NOMO-1 treated with dmso at 0.1 percent for 144 hours (cell line): Measurements from ENCODE around the gene AUP1.
A peak's percentile ranks its signal among the peaks of the same experiment; 100 is the strongest.

Source experiments
- DNase-seq: peaks from one replicate; lab custom pipeline; 2025; ENCODE audit not compliant: unreplicated experiment; lab: John Stamatoyannopoulos, UW

The AUP1 gene

GRCh38 chr2:74514368-74515270, 14.9 kb downstream of the AUP1 start, which contains the start of gene TLX2:
TSS of gene TLX2 (plus strand) at chr2:74514450. CDS start at chr2:74514807, 357 bp downstream.
- no peak for DNase-seq

GRCh38 chr2:74513605-74514367, 15.7 kb downstream of the AUP1 start:
- no peak for DNase-seq

- DNase-seq: no peak
Observed at GRCh38 chr2:74512744-74513604, 16.5 kb downstream of the AUP1 start.

- no peak for DNase-seq
Observed at GRCh38 chr2:74511104-74511989, 18.2 kb downstream of the AUP1 start.

GRCh38 chr2:74510272-74510671, 19.2 kb downstream of the AUP1 start:
- DNase-seq: no peak

GRCh38 chr2:74507926-74508520, 21.5 kb downstream of the AUP1 start:
- DNase-seq: no peak

GRCh38 chr2:74507145-74507925, 22.2 kb downstream of the AUP1 start, which contains the start of gene PCGF1:
TSS of gene PCGF1 (minus strand) at chr2:74507695. CDS start at chr2:74507668, 27 bp downstream.
- peak; percentile 90 for DNase-seq

GRCh38 chr2:74505448-74506246, 23.9 kb downstream of the AUP1 start:
- no peak for DNase-seq

GRCh38 chr2:74504591-74504990, 24.9 kb downstream of the AUP1 start:
- DNase-seq: no peak

- no peak for DNase-seq
Observed at GRCh38 chr2:74503506-74504475, 25.7 kb downstream of the AUP1 start.

- DNase-seq: peak; percentile 57
Observed at GRCh38 chr2:74502720-74503505, 26.6 kb downstream of the AUP1 start.

GRCh38 chr2:74502147-74502719, 27.3 kb downstream of the AUP1 start:
- no peak for DNase-seq

GRCh38 chr2:74501335-74502071, 28.0 kb downstream of the AUP1 start:
- no peak for DNase-seq

GRCh38 chr2:74500578-74500946, 28.9 kb downstream of the AUP1 start:
- no peak for DNase-seq

GRCh38 chr2:74499940-74500577, 29.4 kb downstream of the AUP1 start:
- no peak for DNase-seq
